Measurements from ENCODE around the gene NCOA7.

- TF ChIP-seq SUZ12 (IDR thresholded peaks at IDR 0.05; ENCODE audit: extremely low read depth, insufficient read depth, insufficient read length) (no peak), ZNF274 (IDR thresholded peaks at IDR 0.05; ENCODE audit: low read depth, low read length) (no peak)
Observed at GRCh38 chr6:125741336-125741735, 49.4 kb upstream of the NCOA7 start.
